ENCODE data around the gene PSTPIP1. TPM values are rescaled to one million over a fixed set of nuclear protein-coding genes. Genes with fewer than 3 reads are reported as not detected.

The PSTPIP1 gene
- total and polyA plus RNA-seq, 2 experiments from 2014 or later, result 0.80 to 3.7 TPM

DNA sequence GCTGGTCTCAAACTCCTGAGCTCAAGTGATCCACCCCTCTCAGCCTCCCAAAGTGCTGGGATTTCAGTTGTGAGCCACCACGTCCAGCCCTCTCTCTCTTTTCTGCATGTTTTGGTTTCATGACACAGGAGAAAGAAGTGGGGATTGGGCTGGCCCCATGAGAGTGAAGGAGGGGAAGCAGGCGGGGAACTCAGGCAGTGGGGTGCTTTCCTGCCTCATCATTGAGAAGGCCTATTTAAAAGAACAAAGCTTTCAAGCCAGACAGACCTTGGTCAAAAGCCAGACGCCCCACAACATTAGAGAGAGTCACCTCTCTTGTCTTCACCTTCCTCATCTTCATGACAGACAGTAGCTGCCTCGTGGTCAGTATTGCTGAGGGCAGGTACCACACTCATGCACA is 15.9 kb downstream of the PSTPIP1 start:
- Mint-ChIP-seq H3K27me3 (ENCODE audit: insufficient read depth, low read depth, poor library complexity) (peaks cover 6% of the 10 kb centered on the region), H3K27ac (no peak overlapping the region), H3K4me3 (no peak overlapping the region), H3K4me1 (no peaks in the 10 kb centered on the region; the same call in 2 of the 3 replicates), H3K9me3 (no peaks in the 10 kb centered on the region), H3K36me3 (ENCODE audit: low read depth) (no peaks in the 10 kb centered on the region)
- H3K79me2 ChIP-seq (replicated peaks; ENCODE audit: insufficient read depth), result no peaks in the 10 kb centered on the region
- no peaks in the 10 kb centered on the region for H3K27me3 ChIP-seq (ENCODE audit: insufficient read depth)
- ATAC-seq (no peak), DNase-seq (ENCODE audit: low spot score) (no peak)
- no peaks in the 10 kb centered on the region for H3K4me1 ChIP-seq (ENCODE audit: insufficient read depth)
- no peaks in the 10 kb centered on the region for H3F3A ChIP-seq (replicated peaks; ENCODE audit: low read depth)
- H3K27ac ChIP-seq (ENCODE audit: low read depth), result no peak overlapping the region
- H2AFZ ChIP-seq, result no peak overlapping the region
- no peaks in the 10 kb centered on the region for H3K36me3 ChIP-seq (ENCODE audit: insufficient read depth)
- no peaks in the 10 kb centered on the region for H4K20me1 ChIP-seq (replicated peaks; ENCODE audit: insufficient read depth)
- H3K9me2 ChIP-seq (ENCODE audit: insufficient read depth), result no peaks in the 10 kb centered on the region
- no peak overlapping the region for H3K4me3 ChIP-seq
- H3K4me2 ChIP-seq, result no peak overlapping the region
- TF ChIP-seq, protein P1, sequence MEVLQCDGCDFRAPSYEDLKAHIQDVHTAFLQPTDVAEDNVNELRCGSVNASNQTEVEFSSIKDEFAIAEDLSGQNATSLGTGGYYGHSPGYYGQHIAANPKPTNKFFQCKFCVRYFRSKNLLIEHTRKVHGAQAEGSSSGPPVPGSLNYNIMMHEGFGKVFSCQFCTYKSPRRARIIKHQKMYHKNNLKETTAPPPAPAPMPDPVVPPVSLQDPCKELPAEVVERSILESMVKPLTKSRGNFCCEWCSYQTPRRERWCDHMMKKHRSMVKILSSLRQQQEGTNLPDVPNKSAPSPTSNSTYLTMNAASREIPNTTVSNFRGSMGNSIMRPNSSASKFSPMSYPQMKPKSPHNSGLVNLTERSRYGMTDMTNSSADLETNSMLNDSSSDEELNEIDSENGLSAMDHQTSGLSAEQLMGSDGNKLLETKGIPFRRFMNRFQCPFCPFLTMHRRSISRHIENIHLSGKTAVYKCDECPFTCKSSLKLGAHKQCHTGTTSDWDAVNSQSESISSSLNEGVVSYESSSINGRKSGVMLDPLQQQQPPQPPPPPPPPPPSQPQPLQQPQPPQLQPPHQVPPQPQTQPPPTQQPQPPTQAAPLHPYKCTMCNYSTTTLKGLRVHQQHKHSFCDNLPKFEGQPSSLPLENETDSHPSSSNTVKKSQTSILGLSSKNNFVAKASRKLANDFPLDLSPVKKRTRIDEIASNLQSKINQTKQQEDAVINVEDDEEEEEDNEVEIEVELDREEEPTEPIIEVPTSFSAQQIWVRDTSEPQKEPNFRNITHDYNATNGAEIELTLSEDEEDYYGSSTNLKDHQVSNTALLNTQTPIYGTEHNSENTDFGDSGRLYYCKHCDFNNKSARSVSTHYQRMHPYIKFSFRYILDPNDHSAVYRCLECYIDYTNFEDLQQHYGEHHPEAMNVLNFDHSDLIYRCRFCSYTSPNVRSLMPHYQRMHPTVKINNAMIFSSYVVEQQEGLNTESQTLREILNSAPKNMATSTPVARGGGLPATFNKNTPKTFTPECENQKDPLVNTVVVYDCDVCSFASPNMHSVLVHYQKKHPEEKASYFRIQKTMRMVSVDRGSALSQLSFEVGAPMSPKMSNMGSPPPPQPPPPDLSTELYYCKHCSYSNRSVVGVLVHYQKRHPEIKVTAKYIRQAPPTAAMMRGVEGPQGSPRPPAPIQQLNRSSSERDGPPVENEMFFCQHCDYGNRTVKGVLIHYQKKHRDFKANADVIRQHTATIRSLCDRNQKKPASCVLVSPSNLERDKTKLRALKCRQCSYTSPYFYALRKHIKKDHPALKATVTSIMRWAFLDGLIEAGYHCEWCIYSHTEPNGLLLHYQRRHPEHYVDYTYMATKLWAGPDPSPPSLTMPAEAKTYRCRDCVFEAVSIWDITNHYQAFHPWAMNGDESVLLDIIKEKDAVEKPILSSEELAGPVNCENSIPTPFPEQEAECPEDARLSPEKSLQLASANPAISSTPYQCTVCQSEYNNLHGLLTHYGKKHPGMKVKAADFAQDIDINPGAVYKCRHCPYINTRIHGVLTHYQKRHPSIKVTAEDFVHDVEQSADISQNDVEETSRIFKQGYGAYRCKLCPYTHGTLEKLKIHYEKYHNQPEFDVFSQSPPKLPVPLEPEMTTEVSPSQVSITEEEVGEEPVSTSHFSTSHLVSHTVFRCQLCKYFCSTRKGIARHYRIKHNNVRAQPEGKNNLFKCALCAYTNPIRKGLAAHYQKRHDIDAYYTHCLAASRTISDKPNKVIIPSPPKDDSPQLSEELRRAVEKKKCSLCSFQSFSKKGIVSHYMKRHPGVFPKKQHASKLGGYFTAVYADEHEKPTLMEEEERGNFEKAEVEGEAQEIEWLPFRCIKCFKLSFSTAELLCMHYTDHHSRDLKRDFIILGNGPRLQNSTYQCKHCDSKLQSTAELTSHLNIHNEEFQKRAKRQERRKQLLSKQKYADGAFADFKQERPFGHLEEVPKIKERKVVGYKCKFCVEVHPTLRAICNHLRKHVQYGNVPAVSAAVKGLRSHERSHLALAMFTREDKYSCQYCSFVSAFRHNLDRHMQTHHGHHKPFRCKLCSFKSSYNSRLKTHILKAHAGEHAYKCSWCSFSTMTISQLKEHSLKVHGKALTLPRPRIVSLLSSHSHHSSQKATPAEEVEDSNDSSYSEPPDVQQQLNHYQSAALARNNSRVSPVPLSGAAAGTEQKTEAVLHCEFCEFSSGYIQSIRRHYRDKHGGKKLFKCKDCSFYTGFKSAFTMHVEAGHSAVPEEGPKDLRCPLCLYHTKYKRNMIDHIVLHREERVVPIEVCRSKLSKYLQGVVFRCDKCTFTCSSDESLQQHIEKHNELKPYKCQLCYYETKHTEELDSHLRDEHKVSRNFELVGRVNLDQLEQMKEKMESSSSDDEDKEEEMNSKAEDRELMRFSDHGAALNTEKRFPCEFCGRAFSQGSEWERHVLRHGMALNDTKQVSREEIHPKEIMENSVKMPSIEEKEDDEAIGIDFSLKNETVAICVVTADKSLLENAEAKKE (CRISPR knock-in tag; IDR thresholded peaks at IDR 0.05), result no peak
- TF ChIP-seq, protein P2, sequence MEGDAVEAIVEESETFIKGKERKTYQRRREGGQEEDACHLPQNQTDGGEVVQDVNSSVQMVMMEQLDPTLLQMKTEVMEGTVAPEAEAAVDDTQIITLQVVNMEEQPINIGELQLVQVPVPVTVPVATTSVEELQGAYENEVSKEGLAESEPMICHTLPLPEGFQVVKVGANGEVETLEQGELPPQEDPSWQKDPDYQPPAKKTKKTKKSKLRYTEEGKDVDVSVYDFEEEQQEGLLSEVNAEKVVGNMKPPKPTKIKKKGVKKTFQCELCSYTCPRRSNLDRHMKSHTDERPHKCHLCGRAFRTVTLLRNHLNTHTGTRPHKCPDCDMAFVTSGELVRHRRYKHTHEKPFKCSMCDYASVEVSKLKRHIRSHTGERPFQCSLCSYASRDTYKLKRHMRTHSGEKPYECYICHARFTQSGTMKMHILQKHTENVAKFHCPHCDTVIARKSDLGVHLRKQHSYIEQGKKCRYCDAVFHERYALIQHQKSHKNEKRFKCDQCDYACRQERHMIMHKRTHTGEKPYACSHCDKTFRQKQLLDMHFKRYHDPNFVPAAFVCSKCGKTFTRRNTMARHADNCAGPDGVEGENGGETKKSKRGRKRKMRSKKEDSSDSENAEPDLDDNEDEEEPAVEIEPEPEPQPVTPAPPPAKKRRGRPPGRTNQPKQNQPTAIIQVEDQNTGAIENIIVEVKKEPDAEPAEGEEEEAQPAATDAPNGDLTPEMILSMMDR (conservative IDR thresholded peaks at IDR 0.05; ENCODE audit: low read depth in 2 of 2), result no peak
- no peak for TF ChIP-seq NANOG (IDR thresholded peaks at IDR 0.05; ENCODE audit: borderline replicate concordance)
- no peak for TF ChIP-seq ZNF114 (CRISPR knock-in tag; IDR thresholded peaks at IDR 0.05)
